HFFc6 (cell line): ENCODE measurements around the gene PSME3. TPM values are rescaled to one million over a fixed set of nuclear protein-coding genes. Genes with fewer than 3 reads are reported as not detected.

ENCODE experiments used
- DNase-seq: peaks from one replicate; pipeline ENCODE4 v3.0.0-alpha.2; 2018
- H3K27ac Mint-ChIP-seq: 2 replicates; pipeline ENCODE4 v1.8.0; 2020; ENCODE audit warnings: mild to moderate bottlenecking, mixed read lengths
- H3K27me3 Mint-ChIP-seq: 2 replicates; pipeline ENCODE4 v1.8.0; 2021; ENCODE audit warnings: mild to moderate bottlenecking, moderate library complexity, mixed read lengths; ENCODE audit not compliant: insufficient read depth
- H3K36me3 Mint-ChIP-seq: 2 replicates; pipeline ENCODE4 v1.8.0; 2021; ENCODE audit warnings: low read depth, mixed read lengths
- H3K4me1 Mint-ChIP-seq: 2 replicates; pipeline ENCODE4 v1.8.0; 2020; ENCODE audit warnings: low read depth, mixed read lengths
- H3K4me3 Mint-ChIP-seq: 2 replicates; pipeline ENCODE4 v1.8.0; 2020; ENCODE audit warnings: mild to moderate bottlenecking, moderate library complexity, mixed read lengths
- H3K9me3 Mint-ChIP-seq: 2 replicates; pipeline ENCODE4 v1.8.0; 2020; ENCODE audit warnings: mild to moderate bottlenecking, mixed read lengths
- total RNA-seq, 6 experiments: library from RNA; stranded (reverse); fragmentation: NEBNext Ultra II Directional; extraction: Animal tissue kit (Norgen Biotek cat#: 25700); gene quantifications; 2 replicates in 1 of 6; 3 replicates in 5 of 6; pipeline ENCODE4 v1.2.3, GENCODE V29; 2021
- TF ChIP-seq, protein P1 (sequence below): fragments of 200-600 bp; sonication (generic); IDR thresholded peaks from 2 replicates; pipeline ENCODE4 v1.5.0; 2021; ENCODE audit warnings: antibody characterized with exemption, mild to moderate bottlenecking

Gene PSME3
- total RNA-seq, 6 experiments from 2014 or later: 153 to 184 (median 162) TPM

DNA sequence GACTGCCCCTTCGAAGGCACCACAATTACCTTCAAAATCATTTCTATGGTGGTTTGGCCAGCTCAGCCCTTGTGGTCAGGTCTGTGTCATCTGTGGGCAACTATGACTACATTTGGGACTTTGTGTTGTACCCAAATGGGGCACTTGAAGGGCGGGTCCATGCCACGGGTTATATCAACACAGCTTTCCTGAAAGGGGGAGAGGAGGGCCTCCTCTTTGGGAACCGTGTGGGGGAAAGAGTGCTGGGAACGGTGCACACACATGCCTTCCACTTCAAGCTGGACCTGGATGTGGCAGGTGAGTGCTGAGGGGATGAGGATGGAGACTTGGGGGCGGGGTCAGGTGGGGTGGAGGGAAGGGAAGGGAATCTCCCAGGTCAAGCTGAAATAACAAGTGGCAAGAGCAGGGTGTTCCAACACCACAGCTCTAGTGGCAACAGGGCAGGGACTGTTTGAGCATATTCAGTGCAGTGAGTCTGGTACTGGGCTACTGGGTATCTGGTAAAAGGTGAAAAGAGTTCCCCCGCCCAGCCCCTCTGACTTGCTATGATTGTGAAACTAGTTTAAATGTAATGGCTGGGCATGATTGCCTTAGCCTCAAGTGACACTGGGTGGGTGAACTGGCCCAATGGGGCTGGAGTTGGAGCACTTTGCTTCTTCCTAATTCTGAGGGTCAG is 12.9 kb downstream of the PSME3 start:
- Mint-ChIP-seq H3K36me3 (peaks cover 21% of the 10 kb centered on the region), H3K27ac (0 out of 2 replicates have a peak overlapping the region, but pooled peaks have one; percentile 0), H3K9me3 (no peaks in the 10 kb centered on the region), H3K27me3 (no peaks in the 10 kb centered on the region; the same call in 1 of the 2 replicates), H3K4me3 (no peak overlapping the region), H3K4me1 (peaks cover 14% of the 10 kb centered on the region)
- TF ChIP-seq, protein P1, sequence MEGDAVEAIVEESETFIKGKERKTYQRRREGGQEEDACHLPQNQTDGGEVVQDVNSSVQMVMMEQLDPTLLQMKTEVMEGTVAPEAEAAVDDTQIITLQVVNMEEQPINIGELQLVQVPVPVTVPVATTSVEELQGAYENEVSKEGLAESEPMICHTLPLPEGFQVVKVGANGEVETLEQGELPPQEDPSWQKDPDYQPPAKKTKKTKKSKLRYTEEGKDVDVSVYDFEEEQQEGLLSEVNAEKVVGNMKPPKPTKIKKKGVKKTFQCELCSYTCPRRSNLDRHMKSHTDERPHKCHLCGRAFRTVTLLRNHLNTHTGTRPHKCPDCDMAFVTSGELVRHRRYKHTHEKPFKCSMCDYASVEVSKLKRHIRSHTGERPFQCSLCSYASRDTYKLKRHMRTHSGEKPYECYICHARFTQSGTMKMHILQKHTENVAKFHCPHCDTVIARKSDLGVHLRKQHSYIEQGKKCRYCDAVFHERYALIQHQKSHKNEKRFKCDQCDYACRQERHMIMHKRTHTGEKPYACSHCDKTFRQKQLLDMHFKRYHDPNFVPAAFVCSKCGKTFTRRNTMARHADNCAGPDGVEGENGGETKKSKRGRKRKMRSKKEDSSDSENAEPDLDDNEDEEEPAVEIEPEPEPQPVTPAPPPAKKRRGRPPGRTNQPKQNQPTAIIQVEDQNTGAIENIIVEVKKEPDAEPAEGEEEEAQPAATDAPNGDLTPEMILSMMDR: no peak
- DNase-seq: no peak

GRCh38 chr17:42846594-42847280 is 13.5 kb downstream of the PSME3 start:
- Mint-ChIP-seq H3K36me3 (peaks cover 21% of the 10 kb centered on the region), H3K27ac (0 out of 2 replicates have a peak overlapping the region, but pooled peaks have one; percentile 0), H3K27me3 (no peaks in the 10 kb centered on the region; the same call in 1 of the 2 replicates), H3K4me1 (peaks cover 14% of the 10 kb centered on the region), H3K4me3 (no peak overlapping the region), H3K9me3 (no peaks in the 10 kb centered on the region)
- TF ChIP-seq, protein P1: no peak
- DNase-seq: peak; percentile 23

- no peak for DNase-seq
- Mint-ChIP-seq H3K4me3 (no peak overlapping the region), H3K9me3 (no peaks in the 10 kb centered on the region), H3K4me1 (peaks cover 14% of the 10 kb centered on the region), H3K27me3 (no peaks in the 10 kb centered on the region; the same call in 1 of the 2 replicates), H3K27ac (no peak overlapping the region), H3K36me3 (peaks cover 10% of the 10 kb centered on the region)
- TF ChIP-seq, protein P1: no peak
These were observed 14.9 kb downstream of the PSME3 start for GRCh38 chr17:42848093-42848492.

DNA sequence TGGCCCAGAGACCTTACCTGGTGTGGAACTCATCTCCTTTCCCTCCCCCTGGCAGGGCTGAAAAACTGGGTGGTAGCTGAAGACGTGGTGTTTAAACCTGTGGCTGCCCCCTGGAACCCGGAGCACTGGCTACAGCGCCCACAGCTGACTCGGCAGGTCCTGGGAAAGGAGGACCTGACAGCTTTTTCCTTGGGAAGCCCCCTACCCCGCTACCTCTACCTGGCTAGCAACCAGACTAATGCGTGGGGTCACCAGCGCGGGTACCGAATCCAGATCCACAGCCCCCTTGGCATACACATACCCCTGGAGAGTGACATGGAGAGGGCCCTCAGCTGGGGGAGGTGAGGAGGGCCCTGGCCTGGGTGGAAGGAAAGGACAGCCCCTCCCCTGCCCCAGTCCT is 15.8 kb downstream of the PSME3 start:
- Mint-ChIP-seq H3K4me3 (no peak overlapping the region), H3K27ac (no peak overlapping the region), H3K27me3 (peaks cover 6% of the 10 kb centered on the region), H3K4me1 (peaks cover 14% of the 10 kb centered on the region), H3K9me3 (no peaks in the 10 kb centered on the region), H3K36me3 (peaks cover 4% of the 10 kb centered on the region; the same call in 1 of the 2 replicates)
- TF ChIP-seq, protein P1: no peak
- no peak for DNase-seq

DNA sequence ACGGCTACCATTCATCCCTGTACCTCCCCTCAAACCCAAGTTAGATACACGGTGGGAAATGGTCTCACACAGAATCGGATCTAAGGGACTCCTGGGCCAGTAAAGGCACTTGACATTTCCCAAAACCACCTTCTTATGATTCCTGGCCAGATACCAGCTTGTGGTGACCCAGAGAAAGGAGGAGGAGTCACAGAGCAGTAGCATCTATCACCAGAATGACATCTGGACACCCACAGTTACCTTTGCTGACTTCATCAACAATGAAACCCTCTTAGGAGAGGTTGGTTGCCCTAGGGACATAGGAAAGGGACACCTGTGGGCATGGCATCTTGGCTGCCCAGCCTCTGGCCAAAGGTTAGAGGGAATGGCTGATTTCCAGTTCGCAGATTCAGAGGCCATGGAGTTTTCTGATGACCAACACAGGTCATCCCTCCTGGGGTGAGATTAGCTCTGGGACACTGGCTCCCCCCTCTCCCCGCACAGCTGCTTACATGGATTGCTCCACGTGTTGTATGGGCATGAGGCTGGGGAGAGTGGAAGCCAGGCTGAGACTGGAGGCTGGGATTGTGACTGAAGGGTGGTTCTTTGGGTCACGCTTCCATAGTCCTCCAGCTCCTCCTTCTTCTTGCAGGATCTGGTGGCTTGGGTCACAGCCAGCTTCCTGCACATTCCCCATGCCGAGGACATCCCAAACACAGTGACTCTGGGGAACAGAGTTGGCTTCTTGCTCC is 16.4 kb downstream of the PSME3 start:
- H3K27ac Mint-ChIP-seq: no peak overlapping the region
- TF ChIP-seq, protein P1: no peak
- H3K4me1 Mint-ChIP-seq: peaks cover 14% of the 10 kb centered on the region
- DNase-seq: no peak
- no peak overlapping the region for H3K4me3 Mint-ChIP-seq
- no peaks in the 10 kb centered on the region for H3K9me3 Mint-ChIP-seq
- no peaks in the 10 kb centered on the region for H3K36me3 Mint-ChIP-seq
- peaks cover 9% of the 10 kb centered on the region for H3K27me3 Mint-ChIP-seq
